Stimulated activated CD4-positive, alpha-beta T cell treated with anti-CD3 and anti-CD28 coated beads, Interleukin-12 subunit alpha, Interleukin-12 subunit beta, amount 100 ng/mL, for 24 hours (primary cell): Measurements from ENCODE around the gene RASGRF2.
"Not testable (repeated sequence)": the region's sequence is repeated elsewhere in the genome, so short reads cannot be mapped to it uniquely, and the experiment has no call there.

Experiments
- DNase-seq, 2 experiments: peaks; one replicate each; pipeline ENCODE4 v3.0.0-alpha.2; 2020; ENCODE audit warnings: low read depth in 2 of 2

RASGRF2 gene

DNA sequence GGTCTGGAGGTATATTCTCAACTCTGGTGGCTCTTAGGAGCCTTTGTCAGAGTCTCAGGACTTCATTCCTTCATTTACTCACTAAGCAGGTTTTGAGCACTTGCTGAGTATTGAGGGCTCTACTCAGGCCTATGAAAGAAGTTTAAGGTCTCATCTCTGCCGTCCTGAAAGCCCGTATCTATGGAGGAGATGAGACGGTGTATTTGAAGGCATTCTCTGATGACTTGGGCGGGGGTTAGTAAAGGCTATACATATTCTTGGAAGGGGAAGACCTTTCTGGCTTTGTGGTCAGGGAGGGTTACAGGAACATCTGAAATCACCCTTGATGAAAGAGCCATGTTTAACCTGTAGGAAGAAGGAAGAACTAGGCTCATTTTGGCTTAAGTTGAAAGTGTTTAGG, 21.9 kb downstream of the RASGRF2 start:
- DNase-seq: no peak

DNA sequence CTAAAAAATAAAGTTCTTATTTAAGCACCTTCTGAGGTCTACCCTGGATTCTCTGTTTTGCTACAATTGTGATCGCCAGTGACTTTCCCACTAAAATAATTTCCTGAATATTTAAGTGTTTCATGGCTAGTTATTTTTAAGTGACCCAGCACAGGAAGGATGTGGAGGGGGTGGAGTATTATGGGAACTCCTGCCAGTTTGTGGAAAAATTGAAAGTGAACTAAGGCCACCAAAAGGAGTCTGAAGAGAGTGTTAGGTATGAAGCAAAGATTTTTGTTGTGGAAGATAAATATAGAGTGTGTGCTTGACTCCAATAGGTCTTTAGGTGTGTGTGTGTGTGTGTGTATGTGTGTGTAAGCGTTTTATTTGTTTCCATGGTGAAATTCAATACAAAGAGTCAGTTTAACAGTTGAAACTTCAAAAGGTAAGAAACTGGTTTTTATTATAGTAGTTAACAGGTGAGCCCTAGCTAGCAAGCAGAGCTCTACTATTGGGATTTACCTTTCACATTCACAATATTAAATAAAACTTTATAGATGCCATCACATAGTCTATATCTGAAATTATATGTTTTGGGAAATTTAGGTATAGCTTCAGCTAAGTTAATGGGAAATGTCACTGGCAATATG, 25.6 kb downstream of the RASGRF2 start:
- DNase-seq: no peak

DNA sequence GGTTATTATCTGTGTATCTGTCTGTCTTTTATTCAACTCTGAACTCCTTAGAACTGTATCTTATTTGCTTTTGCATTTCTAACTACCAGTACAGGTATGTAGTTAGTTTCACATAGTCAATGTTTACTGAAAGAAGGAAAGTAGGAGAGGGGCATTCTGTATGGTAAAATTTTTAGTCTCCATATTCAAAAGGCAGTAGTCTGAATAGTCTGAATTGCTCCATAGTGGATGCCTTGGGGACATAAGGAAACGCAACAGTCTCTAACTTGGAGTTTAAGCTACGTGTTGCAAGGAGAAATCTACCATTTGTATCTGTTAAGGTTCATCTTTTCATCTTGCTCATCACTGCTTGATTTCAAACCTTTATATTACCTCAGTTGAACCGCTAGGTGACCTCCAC, 26.2 kb downstream of the RASGRF2 start:
- no peak for DNase-seq

DNA sequence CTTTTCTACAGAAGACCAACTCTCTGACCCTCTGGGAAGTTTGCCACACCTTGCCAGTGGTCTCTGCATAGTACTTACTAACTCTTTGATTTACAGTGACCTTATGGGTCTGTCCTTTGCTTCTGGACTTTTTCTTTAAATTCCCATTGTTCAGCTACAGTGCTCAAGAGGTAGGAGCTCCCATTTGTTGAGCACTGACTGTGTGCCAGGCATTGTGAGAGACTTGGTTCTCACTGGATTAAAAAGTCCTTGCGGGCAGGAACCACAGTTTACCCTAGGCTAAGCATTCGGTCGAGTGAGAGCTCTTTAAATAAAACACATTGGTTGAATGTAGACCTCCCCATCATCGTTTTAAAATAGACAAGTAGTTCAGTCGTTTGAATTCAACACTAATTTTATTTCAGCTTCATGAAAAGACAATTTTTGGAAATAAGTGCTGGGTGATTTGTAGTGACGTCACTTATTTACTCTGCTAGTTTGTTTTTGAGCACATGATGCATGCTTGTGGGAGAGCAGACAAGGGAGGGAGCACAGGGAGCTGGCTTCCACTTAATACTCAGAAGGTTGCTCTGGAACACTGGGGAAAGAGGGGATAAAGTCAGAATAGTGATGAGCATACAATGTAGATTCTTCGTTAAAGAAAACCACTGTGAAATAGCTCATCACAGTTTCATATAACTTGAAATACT, 27.1 kb downstream of the RASGRF2 start:
- DNase-seq: no peak

DNA sequence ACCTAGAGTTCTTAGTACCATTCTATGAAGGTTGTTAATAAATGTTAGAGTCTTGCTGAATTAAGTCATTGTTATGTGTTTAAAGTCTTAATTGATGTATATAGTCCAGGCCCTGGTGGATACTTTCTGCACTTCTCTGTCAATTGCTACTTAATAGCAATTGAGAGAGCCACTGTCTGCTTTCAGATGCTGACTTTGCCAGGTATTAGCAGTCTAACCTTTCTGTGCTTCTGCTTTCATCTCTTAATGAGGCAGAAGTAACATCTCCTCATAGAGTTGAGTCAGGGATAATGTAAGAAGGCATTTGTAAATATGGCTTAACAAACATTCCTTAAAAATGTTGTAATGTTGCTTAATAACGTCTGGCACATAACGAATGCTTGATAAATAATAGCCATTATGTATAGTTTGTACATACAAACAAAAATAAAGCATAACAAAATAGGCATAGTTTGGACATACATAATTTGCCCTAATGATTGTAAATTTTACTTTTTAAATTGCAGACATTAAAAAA, 28.3 kb downstream of the RASGRF2 start:
- DNase-seq: no peak

DNA sequence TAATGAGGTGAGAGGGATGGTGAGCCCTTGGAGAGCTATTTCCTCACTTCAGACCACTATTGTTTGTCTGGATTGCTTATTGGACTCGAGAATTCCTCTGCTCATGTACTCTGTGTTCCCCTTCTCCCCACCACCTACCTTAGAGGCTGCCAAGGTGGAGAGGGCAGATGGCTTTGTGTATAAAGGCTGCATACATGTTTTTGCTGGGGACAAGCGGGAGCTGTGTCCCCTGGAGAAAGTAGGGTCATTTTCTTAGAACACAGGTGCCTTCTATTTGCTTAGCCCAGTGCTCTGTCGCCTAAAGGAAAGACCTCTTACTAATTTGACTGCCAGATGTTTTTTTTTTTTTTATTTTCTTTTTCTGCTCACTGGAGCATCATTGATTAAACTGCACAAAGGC, 29.7 kb downstream of the RASGRF2 start:
- no peak for DNase-seq

DNA sequence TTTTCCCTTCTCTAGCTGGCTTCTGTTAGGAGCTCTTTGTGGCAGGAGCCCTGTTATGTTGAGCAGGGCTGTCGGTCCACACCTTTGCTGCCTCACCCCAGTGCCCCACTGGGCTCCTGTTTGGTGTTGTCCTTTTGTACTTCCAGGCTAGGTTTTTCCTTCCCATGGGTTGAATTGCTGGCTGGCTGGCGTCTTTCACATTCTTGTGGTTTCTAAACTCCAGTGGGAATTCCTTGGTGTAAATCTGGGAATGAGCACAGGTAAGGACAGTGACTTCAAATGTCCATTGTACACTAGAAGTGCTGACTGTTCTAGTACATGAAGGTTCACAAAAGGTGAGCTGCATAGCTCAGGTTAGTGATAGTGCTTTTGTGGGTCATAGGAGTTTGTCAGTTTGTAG, 30.4 kb downstream of the RASGRF2 start:
- DNase-seq: no peak

DNA sequence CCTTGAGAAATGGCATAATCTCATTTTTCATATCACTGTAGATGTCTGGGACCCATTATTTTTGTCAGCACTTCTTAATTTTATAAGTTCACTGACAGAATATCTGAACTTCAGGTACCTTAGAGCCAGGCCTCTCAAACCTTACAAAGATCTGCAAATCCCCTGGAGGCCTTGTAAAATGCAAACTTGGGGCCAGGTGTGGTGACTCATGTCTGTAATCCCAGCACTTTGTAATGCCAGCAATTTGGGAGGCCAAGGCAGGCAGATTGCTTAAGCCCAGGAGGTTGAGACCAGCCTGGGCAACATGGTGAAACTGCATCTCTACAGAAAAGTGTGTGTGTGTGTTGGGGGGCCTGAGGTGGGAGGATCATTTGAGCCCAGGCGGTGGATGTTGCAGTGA, 30.8 kb downstream of the RASGRF2 start:
- DNase-seq: no peak

DNA sequence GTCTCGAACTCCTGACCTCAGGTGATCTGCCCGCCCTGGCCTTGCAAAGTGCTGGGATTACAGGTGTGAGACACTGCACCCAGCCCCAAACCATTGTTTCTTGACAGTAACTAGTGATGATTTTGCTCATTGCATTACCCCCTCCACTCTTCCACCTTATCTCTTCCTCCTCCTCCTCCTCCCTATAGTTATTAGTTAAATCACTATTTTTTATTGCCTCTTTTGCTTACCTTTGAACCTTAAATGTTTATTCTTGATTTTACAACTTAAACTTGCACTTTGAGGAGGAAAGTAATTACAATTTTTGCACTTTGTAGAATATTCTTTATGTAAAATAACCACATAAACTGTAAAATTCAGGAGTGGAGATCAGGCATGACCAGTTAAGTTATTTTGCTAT, 35.7 kb downstream of the RASGRF2 start:
- DNase-seq: no peak

DNA sequence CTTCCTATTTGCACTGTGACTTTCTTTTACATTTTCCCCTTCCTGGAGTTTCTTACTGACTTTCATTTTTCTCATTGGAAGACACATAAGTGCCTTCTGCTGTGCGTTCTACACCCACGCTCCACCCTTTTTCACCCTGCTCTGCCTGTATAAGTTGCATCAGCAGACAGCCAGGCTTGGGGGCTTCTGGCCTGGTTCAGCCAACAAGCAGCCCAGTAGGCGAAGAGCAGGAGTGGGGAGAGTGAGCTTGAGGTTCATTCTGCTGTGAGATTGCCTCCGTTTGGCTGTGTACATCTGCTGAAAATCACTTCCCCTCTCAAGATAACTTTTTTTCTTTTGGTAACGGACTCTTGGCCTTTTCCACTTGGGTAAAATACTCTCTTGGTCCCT, 38.4 kb downstream of the RASGRF2 start:
- no peak for DNase-seq

DNA sequence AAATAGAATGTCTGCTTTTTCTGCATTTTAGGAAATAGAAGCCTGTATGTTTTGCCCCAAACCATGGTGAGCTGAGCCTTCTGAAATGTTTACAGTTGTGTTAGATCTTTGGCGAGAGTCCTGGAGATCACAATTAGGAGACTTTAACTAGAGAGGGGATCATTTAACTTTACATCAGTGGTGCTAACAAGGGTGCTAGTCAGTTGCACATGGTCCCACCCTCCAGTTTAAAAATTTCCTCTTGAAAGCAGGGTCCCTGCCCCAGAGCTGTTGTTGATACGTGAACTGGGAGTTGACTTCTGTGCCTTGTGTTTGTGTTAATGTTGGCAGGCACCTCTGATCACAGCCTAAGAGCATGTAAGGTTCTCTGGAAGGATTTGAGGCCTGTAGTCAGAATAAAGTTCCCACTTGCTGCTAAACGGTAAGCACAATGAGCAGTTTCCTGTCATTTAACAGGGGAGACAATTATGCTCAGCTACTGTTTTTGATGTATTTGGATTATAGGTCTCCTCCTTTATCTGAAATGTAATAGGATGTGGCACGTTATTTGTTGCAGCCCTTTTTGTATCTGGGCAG, 43.7 kb downstream of the RASGRF2 start:
- DNase-seq: no peak

DNA sequence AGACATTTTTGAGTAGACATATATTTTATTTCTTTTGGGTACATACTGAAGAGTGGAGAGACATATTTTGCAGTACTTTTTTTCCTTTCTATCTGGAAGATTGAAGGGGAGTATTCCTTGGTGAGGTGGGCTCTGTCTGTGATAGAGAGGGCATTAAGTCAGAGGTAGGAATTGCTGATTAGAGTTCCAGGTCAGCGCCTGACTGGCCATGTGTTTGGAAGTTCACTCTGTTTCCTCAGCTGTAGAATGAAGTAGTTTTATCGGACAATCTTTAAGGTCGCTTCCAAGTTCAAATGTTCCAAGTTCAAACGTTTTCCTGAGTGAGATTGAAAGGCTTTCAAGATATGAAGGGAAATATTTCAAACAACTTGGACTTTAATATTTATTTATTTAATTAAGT, 45.5 kb downstream of the RASGRF2 start:
- no peak for DNase-seq

DNA sequence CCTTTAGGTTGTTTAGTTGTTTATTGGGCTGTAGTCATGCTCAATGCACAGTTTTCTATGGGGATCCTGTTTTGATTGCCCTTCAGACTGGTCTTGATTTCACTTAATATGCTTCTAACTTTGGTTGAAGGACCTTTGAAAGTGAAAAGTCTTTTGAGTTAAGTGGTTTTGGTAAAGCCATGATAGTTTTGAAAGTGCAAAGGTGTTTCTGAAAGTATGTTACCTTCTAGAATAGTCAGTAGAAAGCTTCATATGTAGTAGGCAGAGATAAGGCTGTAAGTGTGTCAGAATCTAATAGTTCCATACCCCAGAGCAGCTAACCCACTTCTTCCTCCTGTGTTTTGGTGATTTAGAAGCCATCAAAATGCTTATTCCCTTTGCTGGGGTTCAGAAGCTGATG, 46.1 kb downstream of the RASGRF2 start:
- DNase-seq: no peak

DNA sequence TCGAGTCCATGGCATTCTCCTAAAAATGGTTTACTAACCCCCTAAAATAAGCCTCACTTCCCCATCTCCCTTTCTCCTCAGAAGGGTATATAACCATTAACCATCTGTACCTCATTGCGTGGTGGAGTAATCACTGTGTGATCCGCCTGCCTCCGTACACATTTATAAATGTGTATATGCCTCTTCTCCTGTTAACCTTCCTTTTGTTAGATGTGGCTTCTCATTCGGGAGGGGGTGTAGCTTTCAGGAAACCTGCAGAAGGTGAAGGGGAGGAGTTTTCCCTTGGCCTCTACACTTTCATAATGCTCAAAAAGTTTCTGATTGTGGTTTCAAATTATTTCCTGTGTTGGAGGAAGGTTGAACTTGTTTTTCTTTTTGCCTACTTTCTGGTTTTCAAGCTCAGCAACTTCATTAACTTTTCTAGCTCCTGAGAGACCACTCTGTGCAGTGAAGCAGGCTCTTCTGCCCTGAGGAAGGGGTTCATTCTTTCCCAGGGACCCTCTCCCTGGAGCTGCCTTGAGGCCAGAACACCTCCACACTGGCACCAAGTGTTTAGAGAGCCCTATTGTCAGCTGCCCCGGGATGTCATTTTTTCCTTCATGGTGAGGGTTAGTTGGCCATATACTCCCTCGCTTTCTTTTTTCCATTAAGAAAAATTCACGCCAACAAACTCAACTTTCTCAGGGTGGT, 46.9 kb downstream of the RASGRF2 start:
- peak in 1 of 2 experiments; percentile 22 for DNase-seq

DNA sequence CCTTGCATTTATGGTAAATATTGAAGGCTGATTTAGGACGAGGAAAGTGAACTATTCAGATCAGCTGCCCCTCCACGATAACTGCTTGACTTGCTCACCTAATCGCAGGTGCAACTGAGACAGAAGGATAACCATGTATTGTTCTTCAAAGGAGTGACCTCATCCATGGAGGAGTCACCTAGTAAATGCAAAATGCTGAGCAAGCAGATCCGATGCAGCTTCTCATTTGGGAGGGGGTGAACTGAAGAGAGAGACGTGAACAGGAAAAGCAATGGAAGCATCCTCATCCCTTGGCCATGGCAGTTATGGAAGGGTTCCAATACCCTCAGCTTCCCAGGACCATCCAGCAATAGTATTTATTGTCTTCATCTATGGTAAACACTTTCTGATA, 47.5 kb downstream of the RASGRF2 start:
- DNase-seq: peak in 1 of 2 experiments; percentile 23

DNA sequence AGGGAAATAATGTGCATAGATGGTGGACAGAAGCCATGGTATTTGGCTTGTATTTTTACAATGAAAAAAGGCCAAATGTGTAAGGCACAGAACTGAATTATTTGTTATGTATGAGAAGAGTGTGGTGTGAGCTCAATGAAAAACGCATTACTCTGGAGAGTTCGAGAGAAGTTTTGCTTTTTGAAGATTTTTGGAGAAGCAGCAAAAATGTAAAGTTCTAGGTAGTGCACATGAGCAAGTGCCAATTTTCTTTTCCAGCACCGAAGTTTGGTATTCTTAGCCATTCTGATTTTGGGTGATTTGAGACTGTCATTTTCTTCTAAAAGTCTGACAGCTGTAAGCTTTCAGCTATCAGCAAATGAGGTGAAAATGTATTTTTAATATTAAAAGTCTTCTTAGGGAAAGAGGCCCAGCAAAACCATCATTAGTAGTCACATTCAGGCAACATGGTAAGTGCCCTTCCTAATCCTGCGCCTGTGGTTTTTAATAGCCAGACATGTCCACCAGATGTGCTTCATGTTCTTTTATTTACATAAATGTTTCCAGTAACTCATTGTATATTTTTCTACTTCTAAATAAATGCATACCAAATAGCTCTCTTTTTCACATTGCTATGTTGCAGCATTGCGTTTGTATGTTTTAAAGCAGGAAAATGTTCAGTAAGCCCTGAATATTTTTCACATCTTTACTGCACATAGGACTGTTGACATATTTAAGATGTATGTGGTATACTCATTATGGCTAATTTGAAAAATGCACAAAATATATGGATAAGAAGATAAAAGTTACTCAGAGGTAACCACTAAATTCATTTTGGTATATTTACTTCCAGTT, 50.4 kb downstream of the RASGRF2 start:
- no peak for DNase-seq

DNA sequence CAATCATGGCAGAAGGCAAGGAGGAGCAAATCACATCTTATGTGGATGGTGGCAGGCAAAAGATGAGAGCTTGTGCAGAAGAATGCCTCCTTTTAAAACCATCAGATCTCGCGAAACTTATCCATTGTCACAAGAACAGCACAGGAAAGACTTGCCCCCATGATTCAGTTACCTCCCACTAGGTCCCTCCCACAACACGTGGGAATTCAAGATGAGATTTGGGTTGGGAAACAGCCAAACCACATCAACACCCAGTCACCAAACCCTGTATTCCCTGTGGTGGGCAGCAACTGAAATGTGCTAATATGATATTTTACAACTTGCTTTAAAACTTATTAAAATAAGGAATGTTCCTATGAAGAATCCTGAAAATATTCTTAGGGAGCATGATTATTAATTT, 54.2 kb downstream of the RASGRF2 start:
- DNase-seq: no peak

DNA sequence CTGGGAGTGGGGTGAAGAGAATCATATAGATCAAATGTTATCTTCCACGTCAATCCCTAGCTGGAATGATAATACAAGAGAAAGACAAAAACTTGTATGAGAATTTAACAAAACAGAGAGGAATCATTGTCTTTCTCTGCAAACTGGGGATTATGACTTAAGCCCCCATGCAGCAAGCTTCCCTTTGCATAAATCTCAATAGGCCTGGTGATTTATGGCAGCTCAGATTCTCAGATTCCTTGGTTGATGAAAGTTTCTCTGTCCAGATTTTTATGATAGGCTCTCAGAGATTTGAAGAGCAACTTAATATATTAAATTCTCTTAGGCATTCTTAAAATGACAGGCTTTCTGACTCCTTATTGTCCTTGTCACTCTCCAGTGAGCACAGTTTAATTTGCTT, 56.0 kb downstream of the RASGRF2 start:
- no peak for DNase-seq

DNA sequence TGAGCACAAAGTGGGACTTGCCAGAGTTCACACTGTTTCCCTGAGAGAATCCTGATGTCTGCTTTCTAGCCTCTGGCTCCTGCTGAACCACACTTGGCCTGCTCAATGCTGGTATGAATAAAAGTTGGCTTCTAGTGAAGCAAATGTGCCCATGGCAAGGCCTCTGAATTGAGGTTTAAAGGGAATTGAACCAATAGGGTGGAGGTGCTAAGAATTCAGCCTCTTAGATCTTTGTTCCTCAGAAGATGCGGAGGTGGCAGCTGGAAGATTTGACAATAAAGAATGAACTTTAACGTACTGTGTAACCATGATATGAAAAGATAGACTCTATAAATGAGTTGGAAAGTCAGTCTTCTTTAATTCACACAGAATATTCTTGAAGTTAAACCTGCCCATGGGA, 57.2 kb downstream of the RASGRF2 start:
- no peak for DNase-seq

DNA sequence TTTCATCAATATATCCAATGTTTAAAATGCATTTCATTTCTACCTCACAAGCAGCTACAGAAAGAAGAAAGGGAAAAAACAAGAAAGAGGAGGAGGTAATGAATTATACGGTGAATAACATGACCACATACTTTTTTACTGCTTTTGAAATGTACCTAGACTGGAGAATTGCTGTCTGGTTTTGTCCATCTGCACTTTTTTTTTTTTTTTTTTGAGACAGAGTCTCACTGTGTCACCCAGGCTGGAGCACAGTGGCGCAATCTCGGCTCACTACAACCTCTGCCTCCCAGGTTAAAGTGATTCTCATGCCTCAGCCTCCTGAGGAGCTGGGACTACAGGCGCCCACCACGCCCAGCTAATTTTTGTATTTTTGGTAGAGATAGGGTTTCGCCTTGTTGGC, 58.4 kb downstream of the RASGRF2 start:
- DNase-seq: not testable (repeated sequence)

DNA sequence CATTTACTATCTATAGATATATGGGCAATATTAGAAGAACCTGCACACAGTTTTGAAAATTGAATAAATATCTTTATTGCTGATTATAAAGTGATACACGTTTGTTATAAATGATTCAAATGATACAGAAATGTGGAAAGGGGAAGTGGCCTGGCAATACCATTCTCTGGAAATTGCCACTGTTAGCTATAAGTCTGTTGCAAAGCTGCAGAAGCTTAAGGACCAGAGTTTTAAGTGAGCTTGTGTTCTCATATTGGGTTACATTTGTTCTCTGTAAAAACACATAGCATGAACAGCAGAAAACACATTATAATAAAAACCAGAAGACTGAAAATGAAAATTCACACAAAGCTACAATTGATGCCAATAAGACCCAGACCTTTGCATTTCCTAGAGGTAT, 59.6 kb downstream of the RASGRF2 start:
- DNase-seq: no peak
